ENCODE results near the gene NDUFAF8. TPM values are rescaled to one million over a fixed set of nuclear protein-coding genes. Genes with fewer than 3 reads are reported as not detected.
A peak's percentile ranks its signal among the peaks of the same experiment; 100 is the strongest.

The NDUFAF8 gene
- total and polyA plus RNA-seq, 2 donors (not counting 1 experiment from before 2014, with no cell fraction given): 41.7 to 42.6 TPM

DNA sequence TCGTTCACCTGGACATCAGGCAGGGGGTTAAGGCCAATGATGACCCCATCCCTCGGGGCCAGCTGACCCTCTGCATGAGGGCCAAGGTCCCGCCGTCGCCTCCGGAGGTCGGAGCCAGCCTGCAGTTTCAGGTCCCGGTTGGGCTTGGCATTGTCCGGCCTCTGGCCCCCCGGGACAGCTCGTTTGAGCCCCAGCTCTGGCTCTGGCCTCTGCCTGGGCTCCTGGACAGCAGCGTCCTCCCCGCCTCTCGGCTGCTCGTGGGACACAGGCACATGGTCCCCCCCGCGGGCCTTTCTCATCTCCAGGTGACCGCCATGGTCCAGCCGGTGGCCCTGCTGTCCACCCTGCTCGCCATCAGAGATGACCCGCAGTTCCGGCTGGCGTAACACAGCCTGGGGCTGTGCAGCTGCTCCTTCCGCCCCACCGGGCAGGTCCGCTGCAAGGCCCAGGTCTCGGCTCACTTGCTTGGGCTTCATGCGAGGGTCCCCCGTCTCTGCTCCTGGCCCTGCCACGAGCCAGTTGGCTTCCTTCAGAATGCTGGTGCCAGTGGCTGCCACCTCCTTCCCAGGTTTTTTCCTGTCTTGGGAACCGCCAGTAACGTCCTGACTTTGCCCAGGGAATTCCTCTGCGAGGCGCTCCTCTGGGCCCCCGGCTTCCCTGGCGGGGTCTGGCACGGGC, 6.7 kb downstream of the NDUFAF8 start:
- DNase-seq (peak; percentile 17), ATAC-seq (ENCODE audit: low read depth) (no peak)
- intact Hi-C loops (cut with micrococcal nuclease): no loop called here
- Mint-ChIP-seq H3K4me1 (peaks cover 17% of the 10 kb centered on the region), H3K27ac (no peak overlapping the region), H3K9me3 (ENCODE audit: insufficient read depth) (no peaks in the 10 kb centered on the region), H3K4me3 (no peak overlapping the region), H3K27me3 (no peaks in the 10 kb centered on the region)
- no peaks in the 10 kb centered on the region for H3K9me3 ChIP-seq (ENCODE audit: control extremely low read depth in 1 of 3, control insufficient read depth in 2 of 3, insufficient read depth in 1 of 3, low read length in 2 of 3)
- H3K27me3 ChIP-seq (replicated peaks in 1 of 4; ENCODE audit: control extremely low read depth in 1 of 4, control insufficient read depth in 3 of 4, insufficient read depth in 4 of 4, low read length in 3 of 4): no peaks in the 10 kb centered on the region
- no peak overlapping the region for H3K4me3 ChIP-seq (ENCODE audit: control extremely low read depth in 1 of 5, extremely low read depth in 1 of 5, insufficient read depth in 1 of 5, low read depth in 2 of 5, low read length in 4 of 5)
- no peak overlapping the region for H2AFZ ChIP-seq (ENCODE audit: insufficient read depth, low read depth, low read length, poor library complexity, severe bottlenecking)
- CTCF ChIA-PET: interaction anchor here (0.6 kb wide), 1 partner anchor 196 kb away, joined by 3 read pairs; no protein-coding TSS in a partner anchor
- 97% methylated on average over 37 of the region's 37 CpGs for WGBS (ENCODE audit: insufficient coverage)
- peaks cover 0 to 4% of the 10 kb centered on the region in 2 donors for H3K4me1 ChIP-seq (ENCODE audit: control insufficient read depth in 2 of 2, insufficient read depth in 2 of 2, low read length in 2 of 2)
- no peak overlapping the region for H3K27ac ChIP-seq (ENCODE audit: low read length in 2 of 2)
- TF ChIP-seq, protein P1, sequence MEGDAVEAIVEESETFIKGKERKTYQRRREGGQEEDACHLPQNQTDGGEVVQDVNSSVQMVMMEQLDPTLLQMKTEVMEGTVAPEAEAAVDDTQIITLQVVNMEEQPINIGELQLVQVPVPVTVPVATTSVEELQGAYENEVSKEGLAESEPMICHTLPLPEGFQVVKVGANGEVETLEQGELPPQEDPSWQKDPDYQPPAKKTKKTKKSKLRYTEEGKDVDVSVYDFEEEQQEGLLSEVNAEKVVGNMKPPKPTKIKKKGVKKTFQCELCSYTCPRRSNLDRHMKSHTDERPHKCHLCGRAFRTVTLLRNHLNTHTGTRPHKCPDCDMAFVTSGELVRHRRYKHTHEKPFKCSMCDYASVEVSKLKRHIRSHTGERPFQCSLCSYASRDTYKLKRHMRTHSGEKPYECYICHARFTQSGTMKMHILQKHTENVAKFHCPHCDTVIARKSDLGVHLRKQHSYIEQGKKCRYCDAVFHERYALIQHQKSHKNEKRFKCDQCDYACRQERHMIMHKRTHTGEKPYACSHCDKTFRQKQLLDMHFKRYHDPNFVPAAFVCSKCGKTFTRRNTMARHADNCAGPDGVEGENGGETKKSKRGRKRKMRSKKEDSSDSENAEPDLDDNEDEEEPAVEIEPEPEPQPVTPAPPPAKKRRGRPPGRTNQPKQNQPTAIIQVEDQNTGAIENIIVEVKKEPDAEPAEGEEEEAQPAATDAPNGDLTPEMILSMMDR (IDR thresholded peaks at IDR 0.05): no peak
- no peak for TF ChIP-seq EZH2 (IDR thresholded peaks at IDR 0.05; ENCODE audit: borderline replicate concordance, insufficient read depth, low read depth, low read length, poor library complexity, severe bottlenecking)
- H3K36me3 ChIP-seq (replicated peaks in 1 of 2; ENCODE audit: control extremely low read depth in 1 of 2, control insufficient read depth in 1 of 2, extremely low read depth in 1 of 2, insufficient read depth in 2 of 2, low read length in 1 of 2): peaks cover 0 to 21% of the 10 kb centered on the region in 2 experiments
- no peak overlapping the region for H3K9ac ChIP-seq (ENCODE audit: low read length)
- POLR2A ChIA-PET: no interaction called here
- H3K79me2 ChIP-seq (ENCODE audit: control insufficient read depth, insufficient read depth, low read length): peaks cover 10% of the 10 kb centered on the region
- peaks cover 54% of the 10 kb centered on the region for H4K20me1 ChIP-seq (ENCODE audit: control insufficient read depth, insufficient read depth, low read length, poor library complexity, severe bottlenecking)
- no peak overlapping the region for H3K4me2 ChIP-seq (replicated peaks; ENCODE audit: low read depth, low read length, poor library complexity, severe bottlenecking)

DNA sequence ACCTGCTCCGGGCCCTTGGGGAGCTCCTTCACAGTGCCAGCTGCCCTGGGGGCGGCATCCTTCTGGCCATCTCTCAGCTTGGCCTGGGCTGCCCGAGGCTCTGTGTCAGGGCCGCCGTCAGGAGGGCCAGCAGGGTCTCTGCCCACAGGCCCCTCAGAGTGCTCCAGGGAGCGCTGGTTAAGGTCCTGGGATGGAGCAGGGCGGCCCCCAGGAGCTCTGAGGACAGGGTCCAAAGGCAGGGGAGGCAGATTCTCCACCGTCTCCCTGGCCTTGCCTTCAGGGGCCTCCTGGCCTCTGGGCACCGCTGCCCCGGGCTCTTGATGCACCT, 7.2 kb downstream of the NDUFAF8 start:
- CTCF ChIA-PET: no interaction called here
- H3K4me2 ChIP-seq (replicated peaks; ENCODE audit: low read depth, low read length, poor library complexity, severe bottlenecking): no peak overlapping the region
- no peaks in the 10 kb centered on the region for H3K9me3 Mint-ChIP-seq (ENCODE audit: insufficient read depth)
- no peak overlapping the region for H3K4me3 ChIP-seq (ENCODE audit: control extremely low read depth in 1 of 5, extremely low read depth in 1 of 5, insufficient read depth in 1 of 5, low read depth in 2 of 5, low read length in 4 of 5)
- no peak overlapping the region for H3K9ac ChIP-seq (ENCODE audit: low read length)
- 97% methylated on average over 10 of the region's 10 CpGs for WGBS (ENCODE audit: insufficient coverage)
- H3K4me1 Mint-ChIP-seq: peaks cover 14% of the 10 kb centered on the region
- peaks cover 54% of the 10 kb centered on the region for H4K20me1 ChIP-seq (ENCODE audit: control insufficient read depth, insufficient read depth, low read length, poor library complexity, severe bottlenecking)
- H3K9me3 ChIP-seq (ENCODE audit: control extremely low read depth in 1 of 3, control insufficient read depth in 2 of 3, insufficient read depth in 1 of 3, low read length in 2 of 3): no peaks in the 10 kb centered on the region
- DNase-seq: no peak
- POLR2A ChIA-PET: no interaction called here
- no peak overlapping the region for H3K27ac Mint-ChIP-seq
- H3K27me3 ChIP-seq (replicated peaks in 1 of 4; ENCODE audit: control extremely low read depth in 1 of 4, control insufficient read depth in 3 of 4, insufficient read depth in 4 of 4, low read length in 3 of 4): no peaks in the 10 kb centered on the region
- H3K4me3 Mint-ChIP-seq: no peak overlapping the region
- ATAC-seq (ENCODE audit: low read depth): no peak
- no peaks in the 10 kb centered on the region for H3K27me3 Mint-ChIP-seq
- H3K36me3 ChIP-seq (replicated peaks in 1 of 2; ENCODE audit: control extremely low read depth in 1 of 2, control insufficient read depth in 1 of 2, extremely low read depth in 1 of 2, insufficient read depth in 2 of 2, low read length in 1 of 2): peaks cover 0 to 22% of the 10 kb centered on the region in 2 experiments
- H3K4me1 ChIP-seq (ENCODE audit: control insufficient read depth in 2 of 2, insufficient read depth in 2 of 2, low read length in 2 of 2): peaks cover 0 to 7% of the 10 kb centered on the region in 2 donors
- no peak for TF ChIP-seq EZH2 (IDR thresholded peaks at IDR 0.05; ENCODE audit: borderline replicate concordance, insufficient read depth, low read depth, low read length, poor library complexity, severe bottlenecking)
- TF ChIP-seq, protein P1 (IDR thresholded peaks at IDR 0.05): no peak
- intact Hi-C loops (cut with micrococcal nuclease): no loop called here
- H2AFZ ChIP-seq (ENCODE audit: insufficient read depth, low read depth, low read length, poor library complexity, severe bottlenecking): no peak overlapping the region
- no peak overlapping the region for H3K27ac ChIP-seq (ENCODE audit: low read length in 2 of 2)
- peaks cover 6% of the 10 kb centered on the region for H3K79me2 ChIP-seq (ENCODE audit: control insufficient read depth, insufficient read depth, low read length)

All from B cell (primary cell).